Endodermal cell (in vitro differentiated cells): ENCODE data around the gene LRIT1. TPM values are rescaled to one million over a fixed set of nuclear protein-coding genes. Genes with fewer than 3 reads are reported as not detected.

Source experiments
- DNase-seq: peaks from one replicate; pipeline ENCODE4 v3.0.0-alpha.2; 2017
- H3K27ac ChIP-seq: 2 replicates; pipeline ENCODE4 v1.5.1; 2013; ENCODE audit warnings: mild to moderate bottlenecking, low read depth, low read length, moderate library complexity
- H3K27me3 ChIP-seq: 2 replicates; pipeline ENCODE4 v1.6.1; 2013; ENCODE audit warnings: mild to moderate bottlenecking, low read length, moderate library complexity; ENCODE audit not compliant: insufficient read depth, control insufficient read depth, poor library complexity, severe bottlenecking
- H3K36me3 ChIP-seq: 2 replicates; pipeline ENCODE4 v1.7.0; 2013; ENCODE audit warnings: mild to moderate bottlenecking, low read length, moderate library complexity; ENCODE audit not compliant: control insufficient read depth, insufficient read depth
- H3K4me1 ChIP-seq: one replicate; pipeline ENCODE4 v1.7.0; 2013; ENCODE audit warnings: low read length; ENCODE audit not compliant: control insufficient read depth, insufficient read depth
- H3K4me3 ChIP-seq: 2 replicates; pipeline ENCODE4 v1.5.1; 2013; ENCODE audit warnings: mild to moderate bottlenecking, low read length, moderate library complexity
- H3K9ac ChIP-seq: 2 replicates; pipeline ENCODE4 v1.6.1; 2013; ENCODE audit warnings: mild to moderate bottlenecking, low read length, moderate library complexity; ENCODE audit not compliant: poor library complexity, severe bottlenecking; ENCODE audit errors: extremely low read depth
- H3K9me3 ChIP-seq: 2 replicates; pipeline ENCODE4 v1.6.1; 2013; ENCODE audit warnings: mild to moderate bottlenecking, low read length, moderate library complexity; ENCODE audit not compliant: control insufficient read depth
- H3K27ac Mint-ChIP-seq: 2 replicates; pipeline ENCODE4 v1.8.0; 2020; ENCODE audit warnings: mixed read lengths
- H3K27me3 Mint-ChIP-seq: 2 replicates; pipeline ENCODE4 v1.8.0; 2021; ENCODE audit warnings: mild to moderate bottlenecking, mixed read lengths; ENCODE audit not compliant: insufficient read depth
- H3K36me3 Mint-ChIP-seq: 2 replicates; pipeline ENCODE4 v1.8.0; 2020; ENCODE audit warnings: low read depth, mixed read lengths
- H3K4me1 Mint-ChIP-seq: 2 replicates; pipeline ENCODE4 v1.8.0; 2020; ENCODE audit warnings: mixed read lengths
- H3K4me3 Mint-ChIP-seq: 2 replicates; pipeline ENCODE4 v1.8.0; 2020; ENCODE audit warnings: mild to moderate bottlenecking, moderate library complexity, mixed read lengths
- H3K9me3 Mint-ChIP-seq: 2 replicates; pipeline ENCODE4 v1.8.0; 2020; ENCODE audit warnings: mild to moderate bottlenecking, mixed read lengths
- WGBS, 2 experiments: methylation state at CpG; one replicate each; pipeline versions ENCODE4 v1.1.5 to v1.1.7; 2013; ENCODE audit warnings: missing lambda C conversion rate in 2 of 2, mixed read lengths in 1 of 2; ENCODE audit not compliant: insufficient coverage in 1 of 2, insufficient read length in 1 of 2; 5-methylcytosine and 5-hydroxymethylcytosine counted together
- total RNA-seq, 2 donors: library from RNA; stranded (reverse); fragmentation: NEBNext Ultra II Directional in 1 of 2; extraction: Animal tissue kit (Norgen Biotek cat#: 25700) in 1 of 2; gene quantifications; 2 replicates in 1 of 2; 3 replicates in 1 of 2; pipeline ENCODE4 v1.2.1, GENCODE V29; 2021
- TF ChIP-seq, protein P1 (sequence below): fragments of 200-600 bp; sonication (generic); conservative IDR thresholded peaks from 2 replicates; pipeline ENCODE4 v1.5.0; 2021; ENCODE audit warnings: antibody characterized with exemption, mild to moderate bottlenecking

LRIT1 gene
- total RNA-seq, 2 donors from 2014 or later, result 0.11 TPM; not detected in 1

GRCh38 chr10:84248794-84249193 is 7.4 kb upstream of the LRIT1 start:
- DNase-seq, result no peak
- H3K27ac Mint-ChIP-seq, result no peak overlapping the region
- Histone ChIP-seq H3K9ac (no peak overlapping the region), H3K27ac (no peak overlapping the region), H3K4me3 (no peak overlapping the region), H3K9me3 (no peaks in the 10 kb centered on the region), H3K27me3 (no peaks in the 10 kb centered on the region), H3K4me1 (no peaks in the 10 kb centered on the region), H3K36me3 (no peaks in the 10 kb centered on the region)
- no peaks in the 10 kb centered on the region for H3K36me3 Mint-ChIP-seq
- H3K4me1 Mint-ChIP-seq, result peaks cover 4% of the 10 kb centered on the region
- 91 to 95% methylated on average over 9 to 12 of the region's 12 CpGs for WGBS, 2 experiments
- TF ChIP-seq, protein P1, sequence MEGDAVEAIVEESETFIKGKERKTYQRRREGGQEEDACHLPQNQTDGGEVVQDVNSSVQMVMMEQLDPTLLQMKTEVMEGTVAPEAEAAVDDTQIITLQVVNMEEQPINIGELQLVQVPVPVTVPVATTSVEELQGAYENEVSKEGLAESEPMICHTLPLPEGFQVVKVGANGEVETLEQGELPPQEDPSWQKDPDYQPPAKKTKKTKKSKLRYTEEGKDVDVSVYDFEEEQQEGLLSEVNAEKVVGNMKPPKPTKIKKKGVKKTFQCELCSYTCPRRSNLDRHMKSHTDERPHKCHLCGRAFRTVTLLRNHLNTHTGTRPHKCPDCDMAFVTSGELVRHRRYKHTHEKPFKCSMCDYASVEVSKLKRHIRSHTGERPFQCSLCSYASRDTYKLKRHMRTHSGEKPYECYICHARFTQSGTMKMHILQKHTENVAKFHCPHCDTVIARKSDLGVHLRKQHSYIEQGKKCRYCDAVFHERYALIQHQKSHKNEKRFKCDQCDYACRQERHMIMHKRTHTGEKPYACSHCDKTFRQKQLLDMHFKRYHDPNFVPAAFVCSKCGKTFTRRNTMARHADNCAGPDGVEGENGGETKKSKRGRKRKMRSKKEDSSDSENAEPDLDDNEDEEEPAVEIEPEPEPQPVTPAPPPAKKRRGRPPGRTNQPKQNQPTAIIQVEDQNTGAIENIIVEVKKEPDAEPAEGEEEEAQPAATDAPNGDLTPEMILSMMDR, result no peak
- H3K9me3 Mint-ChIP-seq, result no peaks in the 10 kb centered on the region
- H3K4me3 Mint-ChIP-seq, result no peak overlapping the region
- peaks cover 23% of the 10 kb centered on the region for H3K27me3 Mint-ChIP-seq

GRCh38 chr10:84247496-84247895 is 6.2 kb upstream of the LRIT1 start:
- H3K36me3 ChIP-seq, result no peaks in the 10 kb centered on the region
- no peaks in the 10 kb centered on the region for H3K4me1 ChIP-seq
- Mint-ChIP-seq H3K27me3 (peaks cover 14% of the 10 kb centered on the region), H3K9me3 (no peaks in the 10 kb centered on the region), H3K36me3 (no peaks in the 10 kb centered on the region), H3K4me3 (no peak overlapping the region), H3K4me1 (peaks cover 4% of the 10 kb centered on the region), H3K27ac (no peak overlapping the region)
- H3K9ac ChIP-seq, result no peak overlapping the region
- no peak for DNase-seq
- 88% methylated on average over 6 of the region's 6 CpGs; no CpG with 5 or more reads in 1 of the 2 experiments for WGBS, 2 experiments
- no peak overlapping the region for H3K27ac ChIP-seq
- TF ChIP-seq, protein P1, result no peak
- H3K4me3 ChIP-seq, result no peak overlapping the region
- H3K9me3 ChIP-seq, result no peaks in the 10 kb centered on the region
- no peaks in the 10 kb centered on the region for H3K27me3 ChIP-seq

- Mint-ChIP-seq H3K9me3 (no peaks in the 10 kb centered on the region), H3K36me3 (no peaks in the 10 kb centered on the region), H3K4me3 (no peak within 1 kb of the TSS), H3K4me1 (peaks cover 4% of the 10 kb centered on the region), H3K27ac (no peak within 1 kb of the TSS), H3K27me3 (peaks cover 12% of the 10 kb centered on the region)
- Histone ChIP-seq H3K27ac (peak within 1 kb of the TSS; percentile 6), H3K27me3 (no peaks in the 10 kb centered on the region), H3K4me1 (no peaks in the 10 kb centered on the region), H3K4me3 (no peak within 1 kb of the TSS), H3K9ac (no peak within 1 kb of the TSS), H3K9me3 (no peaks in the 10 kb centered on the region), H3K36me3 (no peaks in the 10 kb centered on the region)
- TF ChIP-seq, protein P1, result no peak
- WGBS, 2 experiments, result 80 to 83% methylated on average over 6 to 9 of the region's 9 CpGs
- no peak for DNase-seq
Observed at GRCh38 chr10:84244651-84245270, 3.4 kb upstream of the LRIT1 start, which contains the start of gene RGR. TSS of gene RGR (plus strand) at chr10:84245053. CDS start at chr10:84245091, 38 bp downstream.
